Right cardiac atrium (tissue), 5 donors: ENCODE measurements around the gene CFB. TPM values are rescaled to one million over a fixed set of nuclear protein-coding genes. Genes with fewer than 3 reads are reported as not detected.
"Not testable (repeated sequence)": the region's sequence is repeated elsewhere in the genome, so short reads cannot be mapped to it uniquely, and the experiment has no call there.

Source experiments
- ATAC-seq, 2 donors: fragments of 200-7000 bp; cut with Tn5 transposase; one replicate each; pipeline versions ENCODE4 v1.8.0 to v1.9.1; 2020; ENCODE audit warnings: moderate library complexity in 2 of 2, mild to moderate bottlenecking in 1 of 2
- DNase-seq, 3 donors: peaks; one replicate each; pipeline ENCODE4 v3.0.0-alpha.2; 2020
- H3K27ac ChIP-seq: one replicate; pipeline ENCODE4 v1.5.1; 2013; ENCODE audit warnings: mild to moderate bottlenecking, low read length, control low read depth, moderate library complexity
- H3K27me3 ChIP-seq: one replicate; pipeline ENCODE4 v1.6.1; 2013; ENCODE audit not compliant: control insufficient read depth, insufficient read depth
- H3K4me1 ChIP-seq: one replicate; pipeline ENCODE4 v1.6.1; 2013; ENCODE audit warnings: low read length; ENCODE audit not compliant: control insufficient read depth, insufficient read depth
- H3K4me3 ChIP-seq: one replicate; pipeline ENCODE4 v1.5.1; 2013; ENCODE audit warnings: low read length, control low read depth
- H3K9me3 ChIP-seq: one replicate; pipeline ENCODE4 v1.6.1; 2013; ENCODE audit warnings: low read length; ENCODE audit not compliant: control insufficient read depth
- WGBS: extraction: QIAGEN DNeasy Blood & Tissue Kit; methylation state at CpG from one replicate; pipeline ENCODE4 v1.1.7; 2013; 5-methylcytosine and 5-hydroxymethylcytosine counted together
- intact Hi-C, 4 donors: fragments of 100-400 bp; cut with DNase I; formaldehyde crosslinking; loops; one replicate each; pipeline versions ENCODE4 v1.11.0 to v1.14.0; 2022 to 2023
- polyA plus RNA-seq: library from polyadenylated mRNA; stranded (reverse); fragments of 200-250 nt; gene quantifications from one replicate; pipeline ENCODE4 v1.2.3, GENCODE V29; 2013
- total RNA-seq, 4 donors: library from RNA; stranded (reverse); fragmentation: NEBNext Ultra II Directional; extraction: Animal tissue kit (Norgen Biotek cat#: 25700); gene quantifications; one replicate each; pipeline ENCODE4 v1.2.1, GENCODE V29; 2021
- donor health status: healthy with polysubstance abuse.
- donor health status: DM: no; HTN: yes; CAD: no.
- donor health status: DM: no; HTN: no; CAD: no.
- donor health status: DM: no; HTN: yes; CAD: no; lungs with severe emphysema.
- donor health status: DM: yes; HTN: yes; CAD: no.

The CFB gene
- total and polyA plus RNA-seq, 5 donors = 10.4 to 34.2 (median 19.8) TPM

- H3K27ac ChIP-seq = no peak overlapping the region
- DNase-seq (no peak), ATAC-seq (no peak)
- no peaks in the 10 kb centered on the region for H3K27me3 ChIP-seq
- H3K9me3 ChIP-seq = no peaks in the 10 kb centered on the region
- H3K4me3 ChIP-seq = no peak overlapping the region
- no peaks in the 10 kb centered on the region for H3K4me1 ChIP-seq
- WGBS = 88% methylated on average over 1 of the region's 1 CpG
- intact Hi-C loops = no loop called here
Observed at GRCh38 chr6:31930962-31931361, 14.9 kb upstream of the CFB start.

- H3K4me3 ChIP-seq, H3K27ac ChIP-seq, intact Hi-C loops, DNase-seq, ATAC-seq, H3K9me3 ChIP-seq, H3K27me3 ChIP-seq, H3K4me1 ChIP-seq: not testable (repeated sequence)
- 94% methylated on average over 32 of the region's 32 CpGs for WGBS
Observed at GRCh38 chr6:31932137-31932536, 13.8 kb upstream of the CFB start.

- peak in 1 of 2 donors; percentile 31 for ATAC-seq
Observed at GRCh38 chr6:31933537-31933936, 12.4 kb upstream of the CFB start.

GRCh38 chr6:31935021-31935420 is 10.9 kb upstream of the CFB start:
- no peaks in the 10 kb centered on the region for H3K4me1 ChIP-seq
- no peaks in the 10 kb centered on the region for H3K27me3 ChIP-seq
- WGBS = 53% methylated on average over 3 of the region's 3 CpGs
- DNase-seq (no peak), ATAC-seq (no peak)
- no peak overlapping the region for H3K27ac ChIP-seq
- no peak overlapping the region for H3K4me3 ChIP-seq
- intact Hi-C loops = no loop called here
- H3K9me3 ChIP-seq = no peaks in the 10 kb centered on the region

More at GRCh38 chr6:31933537-31933936, 12.4 kb upstream of the CFB start:
- Histone ChIP-seq H3K27ac (no peak overlapping the region), H3K27me3 (no peaks in the 10 kb centered on the region), H3K9me3 (no peaks in the 10 kb centered on the region), H3K4me3 (no peak overlapping the region), H3K4me1 (no peaks in the 10 kb centered on the region)
- intact Hi-C loops = no loop called here
- 82% methylated on average over 19 of the region's 19 CpGs for WGBS
- DNase-seq = no peak

- Histone ChIP-seq H3K9me3 (no peaks in the 10 kb centered on the region), H3K4me1 (no peaks in the 10 kb centered on the region), H3K27ac (no peak overlapping the region), H3K4me3 (no peak overlapping the region), H3K27me3 (no peaks in the 10 kb centered on the region)
- intact Hi-C loops = no loop called here
- ATAC-seq (no peak), DNase-seq (no peak)
- WGBS = 72% methylated on average over 9 of the region's 9 CpGs
Observed at GRCh38 chr6:31935823-31936222, 10.1 kb upstream of the CFB start.

DNA sequence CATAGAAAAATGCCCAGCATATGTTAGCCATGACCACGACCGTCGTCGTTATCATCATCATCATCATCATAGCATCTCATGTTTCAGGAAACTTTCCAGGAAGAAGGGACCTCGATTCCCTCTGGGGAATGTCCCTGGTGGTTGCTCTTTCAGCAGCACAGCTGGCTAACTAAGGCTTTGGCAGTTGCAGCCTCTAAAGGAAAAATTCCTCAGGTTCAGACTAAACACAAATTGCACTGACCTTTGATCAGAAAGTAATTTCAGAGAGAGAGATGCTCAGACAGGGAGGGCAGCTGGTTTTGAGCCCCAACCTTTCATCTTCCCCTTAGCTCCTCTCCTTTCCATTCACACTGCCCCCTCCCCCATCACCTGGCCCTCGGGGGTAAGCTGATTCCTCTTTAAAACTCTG is 5.6 kb upstream of the CFB start:
- Histone ChIP-seq H3K27me3 (no peaks in the 10 kb centered on the region), H3K9me3 (no peaks in the 10 kb centered on the region), H3K27ac (no peak overlapping the region), H3K4me1 (no peaks in the 10 kb centered on the region), H3K4me3 (no peak overlapping the region)
- intact Hi-C loops = no loop called here
- 14% methylated on average over 6 of the region's 6 CpGs for WGBS
- DNase-seq (no peak), ATAC-seq (no peak)

DNA sequence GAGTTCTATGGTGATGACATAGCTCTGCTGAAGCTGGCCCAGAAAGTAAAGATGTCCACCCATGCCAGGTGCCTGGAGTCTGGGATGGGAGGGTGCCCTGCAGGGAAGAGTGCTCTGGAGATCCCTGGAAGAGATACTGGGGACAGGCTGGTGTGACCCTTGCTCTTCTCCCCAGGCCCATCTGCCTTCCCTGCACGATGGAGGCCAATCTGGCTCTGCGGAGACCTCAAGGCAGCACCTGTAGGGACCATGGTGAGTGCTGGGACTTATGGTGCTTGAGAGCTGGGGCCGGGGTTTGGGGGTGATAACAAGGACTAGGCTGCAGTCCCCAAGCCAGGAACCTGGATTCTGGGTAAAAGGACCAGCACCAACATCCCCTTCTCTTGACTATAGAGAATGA is 2.2 kb upstream of the CFB start:
- no peak overlapping the region for H3K4me3 ChIP-seq
- DNase-seq = no peak
- no peak overlapping the region for H3K27ac ChIP-seq
- 84% methylated on average over 3 of the region's 3 CpGs for WGBS
- H3K4me1 ChIP-seq = no peaks in the 10 kb centered on the region
- intact Hi-C loops = no loop called here
- H3K27me3 ChIP-seq = no peaks in the 10 kb centered on the region
- no peak for ATAC-seq
- H3K9me3 ChIP-seq = no peaks in the 10 kb centered on the region

GRCh38 chr6:31945154-31945506 is 765 bp upstream of the CFB start:
- ATAC-seq (no peak), DNase-seq (no peak)
- 78% methylated on average over 9 of the region's 9 CpGs for WGBS
- H3K27me3 ChIP-seq = no peaks in the 10 kb centered on the region
- H3K27ac ChIP-seq = peak overlapping the region; percentile 21
- intact Hi-C loops = no loop called here
- H3K4me3 ChIP-seq = no peak overlapping the region
- no peaks in the 10 kb centered on the region for H3K4me1 ChIP-seq
- no peaks in the 10 kb centered on the region for H3K9me3 ChIP-seq

- Histone ChIP-seq H3K4me1 (no peaks in the 10 kb centered on the region), H3K27ac (peak overlapping the region; percentile 61), H3K9me3 (no peaks in the 10 kb centered on the region), H3K4me3 (no peak overlapping the region), H3K27me3 (no peaks in the 10 kb centered on the region)
- 80% methylated on average over 11 of the region's 11 CpGs for WGBS
- no peak for ATAC-seq
- intact Hi-C loops = no loop called here
- no peak for DNase-seq
Observed at GRCh38 chr6:31946370-31946885, 533 bp downstream of the CFB start.

GRCh38 chr6:31947070-31947675 is 1.3 kb downstream of the CFB start:
- Histone ChIP-seq H3K27me3 (no peaks in the 10 kb centered on the region), H3K27ac (no peak overlapping the region), H3K4me1 (no peaks in the 10 kb centered on the region), H3K4me3 (no peak overlapping the region), H3K9me3 (no peaks in the 10 kb centered on the region)
- no peak for DNase-seq
- no peak for ATAC-seq
- 82% methylated on average over 24 of the region's 24 CpGs for WGBS
- intact Hi-C loops = no loop called here

DNA sequence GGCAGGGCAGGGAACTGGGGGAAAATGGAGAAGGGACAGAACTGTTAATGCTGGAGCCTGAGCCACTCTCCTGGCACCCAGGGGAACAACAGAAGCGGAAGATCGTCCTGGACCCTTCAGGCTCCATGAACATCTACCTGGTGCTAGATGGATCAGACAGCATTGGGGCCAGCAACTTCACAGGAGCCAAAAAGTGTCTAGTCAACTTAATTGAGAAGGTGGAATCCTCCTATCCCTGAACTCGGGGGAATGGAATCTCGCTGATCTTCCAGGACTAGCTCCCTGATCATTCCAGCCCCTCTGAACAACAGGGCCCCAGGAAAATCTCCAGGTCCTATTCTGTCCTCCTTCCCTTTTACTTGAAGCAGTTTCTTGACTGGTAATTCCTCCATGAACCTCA is 2.0 kb downstream of the CFB start:
- ATAC-seq = no peak
- no peak for DNase-seq
- WGBS = 88% methylated on average over 4 of the region's 4 CpGs
- Histone ChIP-seq H3K27me3 (no peaks in the 10 kb centered on the region), H3K4me3 (no peak overlapping the region), H3K27ac (no peak overlapping the region), H3K9me3 (no peaks in the 10 kb centered on the region), H3K4me1 (no peaks in the 10 kb centered on the region)
- intact Hi-C loops = no loop called here

GRCh38 chr6:31948306-31948705 is 2.4 kb downstream of the CFB start:
- Histone ChIP-seq H3K27ac (no peak overlapping the region), H3K27me3 (no peaks in the 10 kb centered on the region), H3K4me1 (no peaks in the 10 kb centered on the region), H3K4me3 (no peak overlapping the region), H3K9me3 (no peaks in the 10 kb centered on the region)
- ATAC-seq = no peak
- 79% methylated on average over 5 of the region's 5 CpGs for WGBS
- DNase-seq = no peak
- intact Hi-C loops = no loop called here
